Panc1 (cell line): ENCODE data around the gene SLC27A1. TPM values are rescaled to one million over a fixed set of nuclear protein-coding genes. Genes with fewer than 3 reads are reported as not detected.

Experiments used
- ATAC-seq: fragments of 200-7000 bp; cut with Tn5 transposase; 2 replicates; pipeline ENCODE4 v1.9.1; 2020; ENCODE audit warnings: mild to moderate bottlenecking, moderate library complexity
- BruUV-seq: library from RNA; stranded (reverse); fragments of 400-500 nt; replicated peaks from 2 replicates; lab custom pipeline; 2021; lab: Mats Ljungman, UMichigan
- CTCF ChIA-PET: fragments of 300-600 bp; sonication (Branson Sonifier 250); formaldehyde crosslinking; loops from one replicate; lab custom pipeline; 2022; ENCODE audit warnings: antibody characterized with exemption; lab: Charles Lee
- POLR2A ChIA-PET: fragments of 300-600 bp; sonication (Branson Sonifier 250); formaldehyde crosslinking; loops from one replicate; lab custom pipeline; 2022; ENCODE audit warnings: antibody characterized with exemption; lab: Charles Lee
- DNase-seq: peaks from one replicate; pipeline ENCODE4 v3.0.0-alpha.2; 2010; ENCODE audit warnings: low read depth, low spot score
- H3K27ac ChIP-seq: 2 replicates; pipeline ENCODE4 v1.5.1; 2011; ENCODE audit warnings: mild to moderate bottlenecking, low read length, inconsistent platforms
- H3K27me3 ChIP-seq: fragments of 200-500 bp; sonication (Bioruptor generic); 2 replicates; pipeline ENCODE4 v1.6.0; 2014; ENCODE audit warnings: low read length, inconsistent platforms; ENCODE audit not compliant: control insufficient read depth, insufficient read depth
- H3K36me3 ChIP-seq: fragments of 200-500 bp; sonication (Bioruptor generic); 2 replicates; pipeline ENCODE4 v1.5.1; 2014; ENCODE audit warnings: inconsistent platforms, mild to moderate bottlenecking, low read length, moderate library complexity; ENCODE audit not compliant: control insufficient read depth, insufficient read depth
- H3K4me1 ChIP-seq: 2 replicates; pipeline ENCODE4 v1.5.1; 2011; ENCODE audit warnings: inconsistent platforms, mild to moderate bottlenecking, low read length, moderate library complexity; ENCODE audit not compliant: control insufficient read depth, insufficient read depth
- H3K4me3 ChIP-seq, 2 experiments: 2 replicates each; pipeline ENCODE4 v1.5.1; 2011 to 2012; ENCODE audit warnings: low read depth in 2 of 2, low read length in 2 of 2, mild to moderate bottlenecking in 2 of 2, inconsistent platforms in 1 of 2, moderate library complexity in 1 of 2
- H3K9me3 ChIP-seq: fragments of 200-500 bp; sonication (Bioruptor generic); 2 replicates; pipeline ENCODE4 v1.5.1; 2014; ENCODE audit warnings: low read depth, mild to moderate bottlenecking, inconsistent platforms, low read length, moderate library complexity; ENCODE audit not compliant: control insufficient read depth, insufficient read depth
- POLR2AphosphoS5 ChIP-seq: IDR thresholded peaks from 2 replicates; pipeline ENCODE4 v1.6.1; 2012; ENCODE audit warnings: mild to moderate bottlenecking, low read depth, low read length, moderate library complexity
- SIN3A ChIP-seq: IDR thresholded peaks from 2 replicates; pipeline ENCODE4 v1.6.1; 2012; ENCODE audit warnings: low read depth, mild to moderate bottlenecking, low read length, moderate library complexity, borderline replicate concordance; ENCODE audit not compliant: insufficient read depth
- TCF7L2 ChIP-seq: IDR thresholded peaks from 2 replicates; pipeline ENCODE4 v1.6.1; 2011; ENCODE audit warnings: mild to moderate bottlenecking, low read depth, low read length, inconsistent platforms
- in situ Hi-C: cut with HindIII; loops from 2 replicates; pipeline ENCODE4 v1.10.0; 2016; ENCODE audit warnings: low sequenced_read_pairs, low pct_unique_long_range_greater_than_20kb
- intact Hi-C: fragments of 100-400 bp; cut with micrococcal nuclease; formaldehyde crosslinking; loops from one replicate; pipeline ENCODE4 v1.10.0; 2022; ENCODE audit not compliant: unreplicated experiment
- total RNA-seq: library from RNA; stranded (reverse); gene quantifications from one replicate; pipeline ENCODE4 v1.2.1, GENCODE V29; 2021; ENCODE audit not compliant: unreplicated experiment
- TF ChIP-seq, protein P1 (sequence below): fragments of 450-650 bp; IDR thresholded peaks from 2 replicates; pipeline ENCODE4 v1.5.1; 2017; ENCODE audit warnings: mild to moderate bottlenecking
- TF ChIP-seq, protein P2 (sequence below), 2 experiments: IDR thresholded peaks; 2 replicates each; pipeline ENCODE4 v1.6.1; 2011 to 2012; ENCODE audit warnings: low read depth in 2 of 2, control low read depth in 1 of 2, low read length in 1 of 2, mild to moderate bottlenecking in 1 of 2, moderate library complexity in 1 of 2; ENCODE audit not compliant: insufficient read depth in 1 of 2

The SLC27A1 gene
- total RNA-seq, 1 experiment from 2014 or later: 5.4 TPM

DNA sequence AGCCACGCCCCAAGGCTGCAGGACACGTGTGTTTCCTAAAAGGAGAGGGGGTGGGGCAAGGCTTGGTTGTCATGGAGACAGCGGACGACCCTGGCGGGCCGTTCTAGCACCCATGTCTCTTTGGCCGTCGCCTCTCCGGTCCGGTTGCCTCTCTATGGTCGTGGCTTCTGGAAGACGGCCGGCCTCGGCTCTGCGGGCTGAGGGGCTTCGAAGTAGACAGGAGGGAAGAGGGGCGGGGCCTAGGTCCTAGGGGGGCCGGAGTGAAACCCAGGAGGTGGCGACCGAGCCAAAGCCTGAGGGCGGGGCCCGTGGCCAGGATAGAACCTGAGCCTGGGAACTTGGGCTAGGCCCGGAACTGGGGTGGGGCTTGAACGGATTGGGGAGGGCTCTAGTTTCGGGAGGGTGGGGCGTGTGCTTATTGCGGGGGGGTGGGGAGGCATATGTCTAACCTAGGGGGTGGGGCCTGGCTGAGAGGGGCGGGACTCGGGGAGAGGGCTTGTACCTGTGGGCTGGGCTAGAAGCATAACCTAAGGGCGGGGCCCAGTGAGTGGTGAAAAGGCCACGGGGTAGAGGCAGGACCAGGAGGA is 750 bp upstream of the SLC27A1 start:
- in situ Hi-C loops (no loop called here), intact Hi-C loops (loop anchor here (10.0 kb wide), 1 partner anchor 75 kb away; the partner anchor contains the start of gene CCDC194)

GRCh38 chr19:17471410-17472125 is 1.2 kb downstream of the SLC27A1 start:
- in situ Hi-C loops (no loop called here), intact Hi-C loops (no loop called here)
- Histone ChIP-seq H3K27me3 (no peaks in the 10 kb centered on the region), H3K4me1 (peaks cover 13% of the 10 kb centered on the region), H3K4me3 (peak overlapping the region; percentile 58 to 77; a peak in 3 of 4 replicates), H3K36me3 (no peaks in the 10 kb centered on the region), H3K9me3 (no peaks in the 10 kb centered on the region), H3K27ac (no peak overlapping the region)
- no TSS peak for BruUV-seq
- ChIA-PET POLR2A (interaction anchor here (0.6 kb wide), 2 partner anchors 226 to 372 kb away, joined by 3 to 10 read pairs; partner anchors contain the start of gene NR2F6), CTCF (no interaction called here)
- no peak for DNase-seq
- ATAC-seq: no peak
- TF ChIP-seq TCF7L2: no peak
- no peak for TF ChIP-seq SIN3A
- TF ChIP-seq POLR2AphosphoS5: no peak

More for the DNA sequence above, 750 bp upstream of the SLC27A1 start:
- no peaks in the 10 kb centered on the region for H3K9me3 ChIP-seq
- ChIA-PET POLR2A (no interaction called here), CTCF (interaction anchor here (0.6 kb wide), 1 partner anchor 42 kb away, joined by 3 read pairs; the partner anchor contains the start of gene PGLS)
- H3K27ac ChIP-seq: peak overlapping the region; percentile 79
- no peaks in the 10 kb centered on the region for H3K27me3 ChIP-seq
- TF ChIP-seq SIN3A (no peak), POLR2AphosphoS5 (no peak), TCF7L2 (no peak)
- TF ChIP-seq, protein P1, sequence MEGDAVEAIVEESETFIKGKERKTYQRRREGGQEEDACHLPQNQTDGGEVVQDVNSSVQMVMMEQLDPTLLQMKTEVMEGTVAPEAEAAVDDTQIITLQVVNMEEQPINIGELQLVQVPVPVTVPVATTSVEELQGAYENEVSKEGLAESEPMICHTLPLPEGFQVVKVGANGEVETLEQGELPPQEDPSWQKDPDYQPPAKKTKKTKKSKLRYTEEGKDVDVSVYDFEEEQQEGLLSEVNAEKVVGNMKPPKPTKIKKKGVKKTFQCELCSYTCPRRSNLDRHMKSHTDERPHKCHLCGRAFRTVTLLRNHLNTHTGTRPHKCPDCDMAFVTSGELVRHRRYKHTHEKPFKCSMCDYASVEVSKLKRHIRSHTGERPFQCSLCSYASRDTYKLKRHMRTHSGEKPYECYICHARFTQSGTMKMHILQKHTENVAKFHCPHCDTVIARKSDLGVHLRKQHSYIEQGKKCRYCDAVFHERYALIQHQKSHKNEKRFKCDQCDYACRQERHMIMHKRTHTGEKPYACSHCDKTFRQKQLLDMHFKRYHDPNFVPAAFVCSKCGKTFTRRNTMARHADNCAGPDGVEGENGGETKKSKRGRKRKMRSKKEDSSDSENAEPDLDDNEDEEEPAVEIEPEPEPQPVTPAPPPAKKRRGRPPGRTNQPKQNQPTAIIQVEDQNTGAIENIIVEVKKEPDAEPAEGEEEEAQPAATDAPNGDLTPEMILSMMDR: no peak
- TF ChIP-seq, protein P2, sequence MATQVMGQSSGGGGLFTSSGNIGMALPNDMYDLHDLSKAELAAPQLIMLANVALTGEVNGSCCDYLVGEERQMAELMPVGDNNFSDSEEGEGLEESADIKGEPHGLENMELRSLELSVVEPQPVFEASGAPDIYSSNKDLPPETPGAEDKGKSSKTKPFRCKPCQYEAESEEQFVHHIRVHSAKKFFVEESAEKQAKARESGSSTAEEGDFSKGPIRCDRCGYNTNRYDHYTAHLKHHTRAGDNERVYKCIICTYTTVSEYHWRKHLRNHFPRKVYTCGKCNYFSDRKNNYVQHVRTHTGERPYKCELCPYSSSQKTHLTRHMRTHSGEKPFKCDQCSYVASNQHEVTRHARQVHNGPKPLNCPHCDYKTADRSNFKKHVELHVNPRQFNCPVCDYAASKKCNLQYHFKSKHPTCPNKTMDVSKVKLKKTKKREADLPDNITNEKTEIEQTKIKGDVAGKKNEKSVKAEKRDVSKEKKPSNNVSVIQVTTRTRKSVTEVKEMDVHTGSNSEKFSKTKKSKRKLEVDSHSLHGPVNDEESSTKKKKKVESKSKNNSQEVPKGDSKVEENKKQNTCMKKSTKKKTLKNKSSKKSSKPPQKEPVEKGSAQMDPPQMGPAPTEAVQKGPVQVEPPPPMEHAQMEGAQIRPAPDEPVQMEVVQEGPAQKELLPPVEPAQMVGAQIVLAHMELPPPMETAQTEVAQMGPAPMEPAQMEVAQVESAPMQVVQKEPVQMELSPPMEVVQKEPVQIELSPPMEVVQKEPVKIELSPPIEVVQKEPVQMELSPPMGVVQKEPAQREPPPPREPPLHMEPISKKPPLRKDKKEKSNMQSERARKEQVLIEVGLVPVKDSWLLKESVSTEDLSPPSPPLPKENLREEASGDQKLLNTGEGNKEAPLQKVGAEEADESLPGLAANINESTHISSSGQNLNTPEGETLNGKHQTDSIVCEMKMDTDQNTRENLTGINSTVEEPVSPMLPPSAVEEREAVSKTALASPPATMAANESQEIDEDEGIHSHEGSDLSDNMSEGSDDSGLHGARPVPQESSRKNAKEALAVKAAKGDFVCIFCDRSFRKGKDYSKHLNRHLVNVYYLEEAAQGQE (IDR thresholded peaks at IDR 0.05; ENCODE audit: insufficient read depth in 1 of 2, low read depth in 2 of 2, low read length in 1 of 2): no peak
- peak overlapping the region; percentile 58 to 77 for H3K4me3 ChIP-seq
- H3K4me1 ChIP-seq: peaks cover 6% of the 10 kb centered on the region
- H3K36me3 ChIP-seq: no peaks in the 10 kb centered on the region
- BruUV-seq: no TSS peak
- DNase-seq (peak; percentile 82), ATAC-seq (peak; percentile 84)

- ChIA-PET CTCF (no interaction called here), POLR2A (no interaction called here)
- TF ChIP-seq SIN3A: no peak
- TF ChIP-seq, protein P1: no peak
- TF ChIP-seq TCF7L2: no peak
- TF ChIP-seq, protein P2 (IDR thresholded peaks at IDR 0.05; ENCODE audit: insufficient read depth in 1 of 2, low read depth in 2 of 2, low read length in 1 of 2): no peak
- TF ChIP-seq POLR2AphosphoS5: no peak
- intact Hi-C loops: no loop called here
- no peak for ATAC-seq
- no peak overlapping the region for H3K4me3 ChIP-seq
- in situ Hi-C loops: no loop called here
- no peaks in the 10 kb centered on the region for H3K9me3 ChIP-seq
- no peak for DNase-seq
- BruUV-seq: no TSS peak
- H3K27me3 ChIP-seq: no peaks in the 10 kb centered on the region
- H3K4me1 ChIP-seq: peaks cover 13% of the 10 kb centered on the region
- no peak overlapping the region for H3K27ac ChIP-seq
- no peaks in the 10 kb centered on the region for H3K36me3 ChIP-seq
These were observed 2.7 kb downstream of the SLC27A1 start for GRCh38 chr19:17473041-17473440.
